Measurements from ENCODE around the gene ITPR1. TPM values are rescaled to one million over a fixed set of nuclear protein-coding genes. Genes with fewer than 3 reads are reported as not detected.

The ITPR1 gene
- total RNA-seq, 2 donors from 2014 or later = 254 to 283 TPM

DNA sequence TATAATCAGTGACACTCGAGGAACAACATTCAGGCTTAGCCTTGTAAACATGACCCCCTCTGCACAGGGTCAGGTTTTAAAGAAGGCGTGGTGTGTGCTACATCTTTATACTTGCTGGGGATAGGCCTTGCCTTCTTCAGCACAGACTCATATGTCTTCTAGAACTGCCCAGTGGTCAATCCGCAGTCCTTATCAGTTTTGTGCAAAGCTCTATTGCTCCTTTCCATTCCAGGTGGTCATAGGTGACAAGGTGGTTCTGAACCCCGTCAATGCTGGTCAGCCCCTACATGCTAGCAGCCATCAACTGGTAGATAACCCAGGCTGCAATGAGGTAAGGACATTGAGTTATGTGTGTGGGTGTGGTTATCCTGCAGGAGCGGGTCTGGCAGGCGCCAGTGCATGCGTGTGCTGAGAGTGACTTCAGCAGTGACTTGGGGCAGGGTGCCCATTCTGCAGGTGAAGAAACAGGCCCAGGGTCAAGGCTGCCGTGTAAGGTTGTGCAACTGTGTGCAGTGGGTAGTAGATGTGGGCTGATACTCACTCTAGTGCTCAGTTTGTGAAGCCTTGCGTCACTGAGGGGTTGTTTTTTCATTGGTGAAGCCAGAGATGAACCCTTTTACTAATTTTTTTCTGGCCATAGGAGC is 150.9 kb downstream of the ITPR1 start:
- ATAC-seq (ENCODE audit: insufficient number of reproducible peaks, low FRiP score, low read depth) = no peak
- H3K4me1 ChIP-seq (ENCODE audit: control insufficient read depth in 1 of 2, low read depth in 2 of 2) = peaks cover 4 to 11% of the 10 kb centered on the region in 2 donors
- no peak overlapping the region for H3K4me3 ChIP-seq
- H3K27me3 ChIP-seq (replicated peaks; ENCODE audit: insufficient read depth) = no peaks in the 10 kb centered on the region
- DNase-seq (ENCODE audit: low spot score) = no peak
- TF ChIP-seq, protein P1, sequence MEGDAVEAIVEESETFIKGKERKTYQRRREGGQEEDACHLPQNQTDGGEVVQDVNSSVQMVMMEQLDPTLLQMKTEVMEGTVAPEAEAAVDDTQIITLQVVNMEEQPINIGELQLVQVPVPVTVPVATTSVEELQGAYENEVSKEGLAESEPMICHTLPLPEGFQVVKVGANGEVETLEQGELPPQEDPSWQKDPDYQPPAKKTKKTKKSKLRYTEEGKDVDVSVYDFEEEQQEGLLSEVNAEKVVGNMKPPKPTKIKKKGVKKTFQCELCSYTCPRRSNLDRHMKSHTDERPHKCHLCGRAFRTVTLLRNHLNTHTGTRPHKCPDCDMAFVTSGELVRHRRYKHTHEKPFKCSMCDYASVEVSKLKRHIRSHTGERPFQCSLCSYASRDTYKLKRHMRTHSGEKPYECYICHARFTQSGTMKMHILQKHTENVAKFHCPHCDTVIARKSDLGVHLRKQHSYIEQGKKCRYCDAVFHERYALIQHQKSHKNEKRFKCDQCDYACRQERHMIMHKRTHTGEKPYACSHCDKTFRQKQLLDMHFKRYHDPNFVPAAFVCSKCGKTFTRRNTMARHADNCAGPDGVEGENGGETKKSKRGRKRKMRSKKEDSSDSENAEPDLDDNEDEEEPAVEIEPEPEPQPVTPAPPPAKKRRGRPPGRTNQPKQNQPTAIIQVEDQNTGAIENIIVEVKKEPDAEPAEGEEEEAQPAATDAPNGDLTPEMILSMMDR (IDR thresholded peaks at IDR 0.05) = no peak
- H3K9me3 ChIP-seq = no peaks in the 10 kb centered on the region
- peak overlapping the region in 1 of 2 donors; percentile 66 for H3K27ac ChIP-seq
- peaks cover 29% of the 10 kb centered on the region for H3K36me3 ChIP-seq

DNA sequence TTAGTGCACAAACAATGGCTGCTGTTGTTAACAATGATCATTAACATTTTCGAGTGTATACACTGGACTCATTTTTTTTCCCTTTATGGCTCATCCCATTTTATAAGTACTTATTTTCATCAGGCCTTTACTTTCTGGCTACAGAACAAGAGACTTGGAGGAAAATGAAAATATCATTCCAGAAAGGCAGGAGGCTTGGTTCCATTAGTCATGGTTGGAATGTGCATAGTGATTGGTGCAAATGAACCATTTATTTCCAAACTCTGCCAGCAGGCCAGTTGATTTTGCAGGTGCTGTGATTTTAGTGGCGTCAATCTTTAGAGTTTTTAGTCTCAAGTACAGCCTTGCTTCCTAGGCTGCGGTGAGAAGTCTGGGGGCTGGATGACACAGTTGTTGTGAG is 151.8 kb downstream of the ITPR1 start:
- DNase-seq (ENCODE audit: low spot score) (no peak), ATAC-seq (ENCODE audit: insufficient number of reproducible peaks, low FRiP score, low read depth) (peak; percentile 61)
- H3K27ac ChIP-seq = peak overlapping the region in 1 of 2 donors; percentile 66
- H3K4me1 ChIP-seq (ENCODE audit: control insufficient read depth in 1 of 2, low read depth in 2 of 2) = peaks cover 4 to 11% of the 10 kb centered on the region in 2 donors
- H3K27me3 ChIP-seq (replicated peaks; ENCODE audit: insufficient read depth) = no peaks in the 10 kb centered on the region
- TF ChIP-seq, protein P1 (IDR thresholded peaks at IDR 0.05) = no peak
- no peaks in the 10 kb centered on the region for H3K9me3 ChIP-seq
- no peak overlapping the region for H3K4me3 ChIP-seq
- peaks cover 23% of the 10 kb centered on the region for H3K36me3 ChIP-seq

DNA sequence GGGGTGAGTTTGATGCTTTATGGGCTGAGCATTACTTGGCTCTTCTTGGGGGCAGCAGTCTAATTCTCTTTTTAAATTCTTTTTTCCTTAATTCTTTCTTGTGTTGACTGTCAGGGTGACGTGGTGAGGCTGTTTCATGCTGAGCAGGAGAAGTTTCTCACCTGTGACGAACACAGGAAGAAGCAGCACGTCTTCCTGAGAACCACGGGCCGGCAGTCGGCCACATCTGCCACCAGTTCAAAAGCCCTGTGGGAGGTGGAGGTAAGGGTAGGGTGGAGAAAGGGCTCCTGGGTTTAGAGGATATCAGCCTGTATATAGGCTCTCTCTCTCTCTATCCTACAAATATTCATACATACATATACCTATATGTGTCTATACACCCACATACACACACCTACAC is 152.3 kb downstream of the ITPR1 start:
- no peaks in the 10 kb centered on the region for H3K27me3 ChIP-seq (replicated peaks; ENCODE audit: insufficient read depth)
- peaks cover 21% of the 10 kb centered on the region for H3K36me3 ChIP-seq
- H3K4me1 ChIP-seq (ENCODE audit: control insufficient read depth in 1 of 2, low read depth in 2 of 2) = peaks cover 4 to 11% of the 10 kb centered on the region in 2 donors
- ATAC-seq (ENCODE audit: insufficient number of reproducible peaks, low FRiP score, low read depth) (no peak), DNase-seq (ENCODE audit: low spot score) (no peak)
- no peaks in the 10 kb centered on the region for H3K9me3 ChIP-seq
- H3K27ac ChIP-seq = peak overlapping the region; percentile 15 to 33
- TF ChIP-seq, protein P1 (IDR thresholded peaks at IDR 0.05) = no peak
- no peak overlapping the region for H3K4me3 ChIP-seq

DNA sequence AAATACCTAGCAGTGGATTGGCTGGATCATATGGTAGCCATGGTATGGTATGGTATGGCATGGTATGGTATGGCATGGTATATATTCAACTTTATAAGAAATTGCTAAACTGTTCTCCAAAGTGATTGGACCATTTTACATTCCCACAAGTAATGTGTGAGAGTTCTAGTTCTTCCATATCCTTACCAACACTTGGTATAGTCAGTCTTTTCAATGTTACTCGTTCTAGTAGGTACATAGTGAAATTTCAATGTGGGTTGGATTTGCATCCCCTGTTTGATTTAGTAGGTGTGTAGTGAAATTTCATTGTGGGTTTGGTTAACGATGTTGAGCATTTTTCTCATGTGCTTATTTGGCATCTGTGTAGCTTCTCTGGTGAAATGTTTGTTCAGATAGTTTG is 154.3 kb downstream of the ITPR1 start:
- H3K27ac ChIP-seq = no peak overlapping the region
- H3K4me3 ChIP-seq = no peak overlapping the region
- no peaks in the 10 kb centered on the region for H3K27me3 ChIP-seq (replicated peaks; ENCODE audit: insufficient read depth)
- no peak for ATAC-seq (ENCODE audit: insufficient number of reproducible peaks, low FRiP score, low read depth)
- DNase-seq (ENCODE audit: low spot score) = no peak
- H3K9me3 ChIP-seq = no peaks in the 10 kb centered on the region
- H3K36me3 ChIP-seq = peaks cover 21% of the 10 kb centered on the region
- peaks cover 4 to 11% of the 10 kb centered on the region in 2 donors for H3K4me1 ChIP-seq (ENCODE audit: control insufficient read depth in 1 of 2, low read depth in 2 of 2)
- TF ChIP-seq, protein P1 (IDR thresholded peaks at IDR 0.05) = no peak

DNA sequence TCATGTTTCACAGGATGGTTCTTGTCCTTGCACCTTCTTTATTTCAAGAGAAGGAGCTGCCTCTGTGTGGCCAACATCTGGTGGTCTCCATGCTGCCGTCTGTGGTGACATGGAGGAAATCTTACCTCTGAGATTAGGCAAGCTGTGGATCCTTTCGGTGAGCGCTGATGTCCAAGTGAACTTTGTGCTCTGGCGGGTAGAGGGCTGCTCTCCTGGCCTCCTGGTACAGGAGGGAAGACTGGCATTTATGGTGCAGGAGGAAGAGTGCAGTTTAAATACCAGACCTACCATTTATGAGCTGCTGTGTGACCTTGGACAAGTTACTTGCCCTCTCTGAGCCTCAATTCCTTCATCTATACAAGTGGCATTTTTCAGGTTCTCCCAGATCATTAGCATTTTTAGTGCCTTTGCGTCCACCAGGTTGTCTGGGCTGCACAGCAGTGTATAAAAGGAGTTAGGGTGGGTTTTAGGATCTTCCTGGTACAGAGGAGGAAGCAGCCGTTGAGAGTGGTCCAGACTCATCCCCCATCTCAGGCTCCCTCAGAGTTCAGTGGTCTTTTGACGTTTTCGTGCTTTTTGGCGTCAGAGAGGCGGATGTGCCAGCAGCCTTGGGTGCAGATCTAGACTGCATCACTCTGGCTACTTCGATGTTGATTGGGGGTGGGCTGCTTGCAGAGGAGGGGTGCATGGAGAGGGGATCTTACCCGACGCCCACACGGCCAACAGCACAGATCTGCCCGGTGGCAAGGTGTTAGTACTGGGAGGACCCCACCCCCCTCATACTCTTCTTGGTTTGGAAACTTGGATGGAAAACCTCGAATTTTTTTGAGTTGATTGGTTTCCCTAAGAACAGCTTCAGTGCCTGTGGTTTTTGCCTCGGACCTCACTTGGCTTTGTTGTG is 162.2 kb downstream of the ITPR1 start:
- Histone ChIP-seq H3K27me3 (replicated peaks; ENCODE audit: insufficient read depth) (no peaks in the 10 kb centered on the region), H3K4me1 (ENCODE audit: control insufficient read depth in 1 of 2, low read depth in 2 of 2) (peaks cover 5 to 21% of the 10 kb centered on the region in 2 donors), H3K27ac (peak overlapping the region; percentile 55 to 59), H3K9me3 (no peaks in the 10 kb centered on the region), H3K36me3 (peaks cover 26% of the 10 kb centered on the region), H3K4me3 (no peak overlapping the region)
- no peak for DNase-seq (ENCODE audit: low spot score)
- TF ChIP-seq, protein P1 (IDR thresholded peaks at IDR 0.05) = no peak
- ATAC-seq (ENCODE audit: insufficient number of reproducible peaks, low FRiP score, low read depth) = no peak

All from thoracic aorta (tissue), 2 donors.